Inflammatory macrophage treated with lipopolysaccharide for 1 hour (primary cell): Measurements from ENCODE around the gene CWF19L1.

ENCODE experiments used
- DNase-seq, 2 donors: peaks; one replicate each; pipeline ENCODE4 v3.0.0-alpha.2; 2020 to 2022

CWF19L1 gene

GRCh38 chr10:100248820-100249219 is 18.6 kb downstream of the CWF19L1 start:
- no peak for DNase-seq

- DNase-seq, result no peak
These were observed 21.8 kb downstream of the CWF19L1 start for GRCh38 chr10:100245484-100246220.

DNA sequence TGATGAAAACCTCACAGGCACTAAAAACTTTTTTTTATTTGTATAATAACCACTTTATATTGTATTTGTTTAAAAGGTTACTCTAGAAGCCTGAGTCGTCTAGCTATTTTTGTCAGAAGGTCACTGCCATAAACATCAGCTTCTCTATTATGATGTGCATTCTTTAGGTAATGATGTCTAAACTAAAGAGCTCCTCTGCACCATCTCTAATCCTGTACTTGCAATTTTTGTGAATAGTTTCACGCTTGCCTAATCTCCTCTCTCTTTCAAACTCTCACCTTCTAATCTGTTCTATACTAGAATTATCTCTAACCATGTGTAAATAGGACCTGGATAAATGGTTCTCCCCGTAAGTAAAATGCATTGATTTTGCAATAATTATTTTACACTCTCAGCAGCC is 27.6 kb downstream of the CWF19L1 start:
- DNase-seq, result no peak

GRCh38 chr10:100238429-100238828 is 29.0 kb downstream of the CWF19L1 start:
- no peak for DNase-seq

- no peak for DNase-seq
These were observed 35.3 kb downstream of the CWF19L1 start for GRCh38 chr10:100232101-100232500.

- DNase-seq, result no peak
These were observed 37.5 kb downstream of the CWF19L1 start for GRCh38 chr10:100229819-100230422.

DNA sequence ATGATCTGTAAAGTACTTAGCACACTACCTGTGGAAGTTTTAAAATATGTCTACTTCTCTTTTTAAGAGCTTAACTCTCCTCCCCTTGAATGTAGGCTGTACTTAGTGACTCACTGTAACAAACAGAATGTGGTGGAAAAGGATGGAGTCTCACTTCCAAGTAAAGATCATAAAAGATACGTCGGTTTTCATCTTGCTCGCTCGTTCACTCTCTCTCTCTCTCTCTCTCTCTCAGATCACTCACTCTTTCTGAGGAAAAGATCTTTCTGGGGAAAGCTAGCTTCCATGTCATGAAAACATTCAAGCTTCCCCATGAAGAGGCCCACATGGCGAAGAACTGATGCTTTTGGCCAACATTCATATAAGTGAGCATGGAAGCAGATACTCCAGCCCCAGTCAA is 43.6 kb downstream of the CWF19L1 start:
- no peak for DNase-seq

- no peak for DNase-seq
These were observed 44.9 kb downstream of the CWF19L1 start for GRCh38 chr10:100222529-100222928.

GRCh38 chr10:100216006-100216405 is 51.4 kb downstream of the CWF19L1 start:
- no peak for DNase-seq

- DNase-seq, result no peak
These were observed 58.1 kb downstream of the CWF19L1 start for GRCh38 chr10:100209303-100209702.

DNA sequence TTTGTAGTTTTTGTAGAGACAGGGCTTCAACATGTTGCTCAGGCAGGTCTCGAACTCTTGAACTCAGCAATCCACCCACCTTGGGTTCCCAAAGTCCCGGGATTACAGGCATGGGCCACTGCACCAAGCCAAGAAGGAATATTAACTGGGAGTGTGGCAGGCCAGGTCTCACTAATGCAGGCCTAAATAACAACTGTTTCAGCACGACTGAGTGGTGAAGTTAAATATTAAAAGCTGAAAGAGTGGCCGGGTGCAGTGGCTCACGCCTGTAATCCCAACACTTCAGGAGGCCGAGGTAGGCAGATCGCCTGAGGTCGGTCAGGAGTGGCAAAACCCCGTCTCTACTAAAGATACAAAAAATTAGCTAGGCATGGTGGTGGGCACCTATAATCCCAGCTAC is 59.2 kb downstream of the CWF19L1 start:
- no peak for DNase-seq

GRCh38 chr10:100204370-100204769 is 63.1 kb downstream of the CWF19L1 start:
- no peak for DNase-seq

DNA sequence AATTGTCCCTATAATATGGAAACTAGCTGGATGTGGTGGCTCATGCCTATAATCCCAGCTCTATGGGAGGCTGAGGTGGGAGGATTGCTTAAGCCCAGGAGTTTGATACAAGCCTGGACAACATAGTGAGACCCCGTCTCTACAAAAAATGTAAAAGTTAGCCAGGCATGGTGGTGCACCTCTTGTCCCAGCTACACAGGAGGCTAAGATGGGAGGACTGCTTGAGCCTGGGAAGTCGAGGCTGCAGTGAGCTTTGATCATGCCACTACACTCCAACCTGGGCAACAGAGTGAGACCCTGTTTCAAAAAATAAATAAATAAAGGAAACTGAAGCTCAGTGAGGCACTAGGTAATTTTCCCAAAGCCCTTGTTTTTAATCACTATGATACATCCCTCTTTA is 65.9 kb downstream of the CWF19L1 start:
- DNase-seq, result no peak

DNA sequence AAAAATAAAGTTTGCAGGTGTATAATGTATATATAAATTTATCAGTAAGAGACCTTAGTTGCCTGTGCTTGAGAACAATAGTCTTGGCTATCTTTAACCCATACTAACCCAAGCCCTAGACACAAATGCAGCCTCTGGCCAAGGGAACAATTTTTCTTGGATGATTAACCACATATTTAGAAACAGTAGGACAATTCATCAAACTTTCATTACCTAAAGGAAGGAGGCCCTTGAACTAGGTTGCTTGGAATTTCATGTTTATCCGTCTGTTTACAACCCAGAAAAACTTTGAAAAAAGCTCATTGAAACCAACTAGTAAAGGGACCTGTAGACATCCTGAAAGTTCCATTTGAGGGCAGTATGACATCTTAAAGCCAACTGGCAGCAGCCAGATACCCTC is 72.7 kb downstream of the CWF19L1 start:
- no peak for DNase-seq

DNA sequence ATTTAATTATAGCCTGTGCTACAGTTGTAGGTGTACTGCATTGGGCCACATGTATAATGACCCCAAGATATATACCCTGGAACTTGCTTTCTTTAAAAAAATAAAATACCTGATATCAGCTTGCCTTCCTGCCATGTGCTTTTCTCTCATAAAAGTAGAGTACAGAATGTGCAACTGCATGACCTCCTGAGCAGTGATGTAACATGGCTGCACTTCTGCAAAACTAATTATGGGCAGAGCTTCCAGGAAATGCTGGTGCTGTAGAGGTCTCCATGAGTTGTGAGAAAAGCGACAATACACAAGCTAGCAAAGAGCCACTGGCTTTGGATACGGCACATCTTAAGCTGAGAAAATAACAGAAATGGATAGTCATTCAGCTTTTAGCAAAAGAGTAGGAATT is 75.1 kb downstream of the CWF19L1 start:
- peak; percentile 80 to 87 for DNase-seq

DNA sequence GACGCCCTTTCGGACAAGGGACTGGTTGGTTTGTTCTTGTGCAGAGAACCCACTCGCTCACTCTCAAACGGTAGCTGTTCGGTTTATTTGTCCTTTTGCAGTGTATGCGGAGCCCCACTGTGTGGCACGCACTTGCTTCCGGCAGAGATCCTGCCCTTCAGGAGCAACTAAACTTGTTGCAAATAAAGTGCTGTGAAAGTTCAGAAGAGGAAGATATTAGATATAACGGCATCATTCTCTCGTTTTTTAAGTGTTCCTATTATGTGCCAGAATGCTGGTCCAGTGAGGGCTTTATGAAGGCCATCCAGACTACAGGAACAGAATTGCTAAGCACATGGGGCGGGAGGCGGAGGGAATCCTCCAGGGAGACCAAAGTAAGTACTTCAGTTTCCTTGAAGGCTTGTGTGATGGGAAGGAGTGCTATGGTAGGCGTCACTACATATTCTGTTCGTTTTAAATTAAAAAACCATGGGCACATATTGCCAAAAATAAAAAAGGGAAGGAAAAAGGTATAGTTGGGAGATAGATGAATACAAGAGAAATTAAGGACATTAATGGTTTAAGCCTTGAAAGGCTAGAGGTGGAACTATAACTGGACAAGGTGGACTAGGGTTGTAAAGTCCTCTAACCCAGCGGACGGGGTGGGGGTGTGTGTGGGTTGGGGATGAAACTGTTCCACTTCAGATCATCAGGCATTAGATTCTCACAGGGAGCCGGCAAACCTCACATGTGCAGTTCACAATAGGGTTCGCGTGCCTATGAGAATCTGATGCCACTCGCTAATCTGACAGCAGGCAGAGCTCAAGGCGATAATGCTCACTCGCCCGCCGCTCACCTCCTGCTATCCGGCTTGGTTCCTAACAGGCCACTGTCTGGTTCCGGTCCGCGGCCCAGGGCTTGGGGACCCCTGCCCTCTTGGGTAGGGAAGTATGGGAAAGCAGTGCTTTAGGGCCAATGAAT is 80.9 kb downstream of the CWF19L1 start:
- DNase-seq, result peak; percentile 11 to 39

DNA sequence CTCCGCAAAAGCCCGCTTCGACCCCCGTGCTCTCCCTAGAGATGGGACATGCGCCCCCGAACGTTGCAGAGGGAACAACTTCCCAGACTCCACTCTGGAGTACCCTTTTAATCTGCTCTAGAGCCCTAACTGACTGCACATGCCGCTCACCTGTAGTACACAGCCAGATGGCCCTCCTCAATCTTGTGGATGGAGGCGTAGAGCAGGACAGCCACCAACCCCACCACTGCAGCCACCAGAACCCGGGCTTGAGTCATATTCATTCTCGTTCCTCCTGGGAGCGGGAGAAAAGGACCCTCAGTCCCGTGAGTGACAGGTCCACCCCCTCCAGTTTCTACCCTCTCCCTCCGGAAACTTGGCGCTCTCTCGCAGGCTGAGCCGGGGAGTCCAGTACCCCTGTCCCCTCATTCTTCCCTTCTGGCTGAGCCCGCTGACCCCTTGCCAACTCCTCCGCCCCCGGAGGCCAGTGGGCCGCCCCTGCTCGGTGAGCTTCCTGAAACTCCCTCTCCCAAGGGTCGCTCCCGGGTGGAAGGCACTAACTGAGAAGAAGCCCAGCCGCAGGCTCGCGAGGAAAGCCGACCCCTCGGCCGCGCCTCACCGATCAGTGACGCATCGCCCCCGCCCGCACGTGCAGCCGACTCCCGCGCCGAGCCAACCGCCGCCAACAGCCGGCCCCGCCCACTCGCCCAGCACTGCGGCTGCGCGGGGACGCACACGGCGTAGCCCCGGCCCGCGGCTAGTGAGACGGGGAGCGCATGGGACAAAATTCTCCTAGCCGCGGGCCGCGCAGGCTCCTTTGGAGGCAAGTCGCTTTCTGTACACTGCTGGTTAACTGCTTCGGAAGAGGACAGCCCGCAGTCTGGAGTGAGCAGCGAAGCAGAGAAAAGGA is 81.8 kb downstream of the CWF19L1 start, which contains the start of gene ERLIN1:
TSS of gene ERLIN1 (minus strand) at position 666 of the 889 bp plus-strand sequence. CDS start at position 263, 403 bp downstream.
- DNase-seq, result peak; percentile 87 to 94

DNA sequence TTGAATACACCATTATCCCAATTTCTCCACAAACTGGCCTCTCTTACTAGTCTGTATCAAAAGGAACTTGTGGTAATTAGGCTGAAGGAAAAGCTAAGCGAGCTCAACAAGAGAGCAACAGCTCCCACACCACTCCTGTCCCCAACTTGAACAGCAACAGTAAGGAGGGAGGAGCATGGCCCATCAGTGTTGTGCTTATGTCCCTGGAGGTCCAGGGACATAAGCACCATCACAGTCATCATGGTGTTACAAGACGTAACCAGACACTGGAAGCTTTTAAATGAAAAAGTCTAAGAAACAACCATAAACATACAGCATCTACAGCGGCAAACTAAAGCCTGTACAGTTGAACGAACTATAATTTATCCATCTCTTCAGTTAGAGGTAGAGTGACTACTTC is 82.6 kb downstream of the CWF19L1 start:
- DNase-seq, result peak; percentile 7 to 16

DNA sequence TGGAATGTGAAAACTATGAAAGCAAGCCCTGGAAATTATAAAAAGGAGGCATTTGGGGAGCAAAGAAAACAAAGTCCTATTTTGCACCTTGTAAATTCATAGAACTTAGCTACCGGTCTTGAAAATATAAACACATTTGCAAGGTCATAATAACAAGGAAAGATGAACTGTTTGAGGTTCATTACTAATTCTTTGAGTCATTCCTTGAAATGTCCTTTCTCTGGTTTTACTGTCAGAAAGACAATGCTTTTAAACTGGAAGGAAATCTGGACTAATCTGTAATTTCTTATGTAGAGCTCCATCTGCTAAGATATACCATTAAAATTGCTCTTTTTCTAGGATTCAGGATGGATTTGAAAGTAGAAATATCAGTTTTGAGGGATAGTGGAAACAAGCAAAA is 83.0 kb downstream of the CWF19L1 start:
- DNase-seq, result peak in 1 of 2 donors; percentile 6

- DNase-seq, result peak; percentile 77 to 85
These were observed 84.0 kb downstream of the CWF19L1 start for GRCh38 chr10:100183481-100183880.

DNA sequence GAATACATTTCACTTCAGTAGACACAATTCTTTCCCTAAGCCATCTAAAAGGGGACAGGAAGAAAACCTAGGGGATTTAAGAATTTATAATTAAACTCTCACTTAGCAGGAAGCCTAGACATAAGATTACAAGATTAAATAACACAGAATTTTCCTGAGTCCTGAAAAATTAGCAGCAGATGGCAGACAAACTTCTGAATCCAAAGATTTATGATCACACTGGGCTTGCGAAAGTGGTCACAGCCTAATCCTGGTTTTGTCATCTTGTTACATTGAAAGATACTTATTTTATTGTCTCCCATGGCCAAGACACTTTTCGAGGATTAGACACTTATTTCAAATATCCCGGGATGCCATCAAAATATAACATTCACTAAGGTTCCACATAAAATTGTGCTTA is 84.5 kb downstream of the CWF19L1 start:
- DNase-seq, result no peak
